A673 (cell line): Measurements from ENCODE around the gene CLTCL1. TPM values are rescaled to one million over a fixed set of nuclear protein-coding genes. Genes with fewer than 3 reads are reported as not detected.
A peak's percentile ranks its signal among the peaks of the same experiment; 100 is the strongest.

ENCODE experiments used
- BruUV-seq: library from RNA; stranded (reverse); fragments of 400-500 nt; replicated peaks from 2 replicates; lab custom pipeline; 2021; lab: Mats Ljungman, UMichigan
- CTCF ChIA-PET: fragments of 300-600 bp; sonication (Branson Sonifier 250); formaldehyde crosslinking; loops from one replicate; lab custom pipeline; 2022; ENCODE audit warnings: antibody characterized with exemption; lab: Charles Lee
- POLR2A ChIA-PET: fragments of 300-600 bp; sonication (Branson Sonifier 250); formaldehyde crosslinking; loops from one replicate; lab custom pipeline; 2022; ENCODE audit warnings: antibody characterized with exemption; ENCODE audit not compliant: low non-redundant PET; lab: Charles Lee
- DNase-seq: peaks from one replicate; pipeline ENCODE4 v3.0.0-alpha.2; 2015; ENCODE audit warnings: low spot score
- H3K27ac ChIP-seq: fragments of 200-600 bp; sonication (generic); 2 replicates; pipeline ENCODE4 v1.5.1; 2016; ENCODE audit warnings: mixed run types, low read depth, mild to moderate bottlenecking, mixed read lengths, antibody characterized with exemption, low read length; ENCODE audit not compliant: poor library complexity, severe bottlenecking
- H3K27me3 ChIP-seq: fragments of 200-600 bp; sonication (generic); replicated peaks from 2 replicates; pipeline ENCODE4 v1.6.1; 2017; ENCODE audit warnings: mixed run types, low read depth, mild to moderate bottlenecking, mixed read lengths, antibody characterized with exemption, low read length; ENCODE audit not compliant: insufficient read depth, poor library complexity
- H3K36me3 ChIP-seq: fragments of 200-600 bp; sonication (generic); 2 replicates; pipeline ENCODE4 v1.6.1; 2016; ENCODE audit warnings: mixed run types, mild to moderate bottlenecking, mixed read lengths, antibody characterized with exemption, low read length; ENCODE audit not compliant: insufficient read depth, poor library complexity, severe bottlenecking
- H3K4me1 ChIP-seq: fragments of 200-600 bp; sonication (generic); 2 replicates; pipeline ENCODE4 v1.6.1; 2017; ENCODE audit warnings: mixed run types, mild to moderate bottlenecking, mixed read lengths, antibody characterized with exemption, low read length; ENCODE audit not compliant: insufficient read depth, poor library complexity, severe bottlenecking
- H3K4me3 ChIP-seq: fragments of 200-600 bp; sonication (generic); 2 replicates; pipeline ENCODE4 v1.5.1; 2016; ENCODE audit warnings: low read depth, mixed run types, mild to moderate bottlenecking, mixed read lengths, low read length; ENCODE audit not compliant: poor library complexity, severe bottlenecking
- H3K9me3 ChIP-seq: fragments of 200-600 bp; sonication (generic); 2 replicates; pipeline ENCODE4 v1.6.1; 2016; ENCODE audit warnings: mixed run types, low read depth, mild to moderate bottlenecking, mixed read lengths, antibody characterized with exemption, low read length; ENCODE audit not compliant: poor library complexity, severe bottlenecking
- EZH2 ChIP-seq: fragments of 200-600 bp; sonication (generic); IDR thresholded peaks from 2 replicates; pipeline ENCODE4 v1.6.1; 2017; ENCODE audit warnings: borderline replicate concordance, low read depth, mild to moderate bottlenecking, mixed read lengths, antibody characterized with exemption, low read length; ENCODE audit not compliant: poor library complexity, severe bottlenecking
- intact Hi-C: fragments of 100-400 bp; cut with micrococcal nuclease; formaldehyde crosslinking; loops from one replicate; pipeline ENCODE4 v1.10.0; 2022; ENCODE audit not compliant: unreplicated experiment
- total RNA-seq: library from RNA; stranded (reverse); gene quantifications from 2 replicates; pipeline ENCODE4 v1.2.3, GENCODE V29; 2021
- TF ChIP-seq, protein P1 (sequence below): fragments of 300-800, 200-600 bp; sonication (generic); conservative IDR thresholded peaks from 2 replicates; pipeline ENCODE4 v1.5.1; 2017; ENCODE audit warnings: low read depth, mild to moderate bottlenecking, antibody characterized with exemption, low read length, moderate library complexity, mixed read lengths

The CLTCL1 gene
- total RNA-seq, 1 experiment from 2014 or later, result 7.5 TPM

DNA sequence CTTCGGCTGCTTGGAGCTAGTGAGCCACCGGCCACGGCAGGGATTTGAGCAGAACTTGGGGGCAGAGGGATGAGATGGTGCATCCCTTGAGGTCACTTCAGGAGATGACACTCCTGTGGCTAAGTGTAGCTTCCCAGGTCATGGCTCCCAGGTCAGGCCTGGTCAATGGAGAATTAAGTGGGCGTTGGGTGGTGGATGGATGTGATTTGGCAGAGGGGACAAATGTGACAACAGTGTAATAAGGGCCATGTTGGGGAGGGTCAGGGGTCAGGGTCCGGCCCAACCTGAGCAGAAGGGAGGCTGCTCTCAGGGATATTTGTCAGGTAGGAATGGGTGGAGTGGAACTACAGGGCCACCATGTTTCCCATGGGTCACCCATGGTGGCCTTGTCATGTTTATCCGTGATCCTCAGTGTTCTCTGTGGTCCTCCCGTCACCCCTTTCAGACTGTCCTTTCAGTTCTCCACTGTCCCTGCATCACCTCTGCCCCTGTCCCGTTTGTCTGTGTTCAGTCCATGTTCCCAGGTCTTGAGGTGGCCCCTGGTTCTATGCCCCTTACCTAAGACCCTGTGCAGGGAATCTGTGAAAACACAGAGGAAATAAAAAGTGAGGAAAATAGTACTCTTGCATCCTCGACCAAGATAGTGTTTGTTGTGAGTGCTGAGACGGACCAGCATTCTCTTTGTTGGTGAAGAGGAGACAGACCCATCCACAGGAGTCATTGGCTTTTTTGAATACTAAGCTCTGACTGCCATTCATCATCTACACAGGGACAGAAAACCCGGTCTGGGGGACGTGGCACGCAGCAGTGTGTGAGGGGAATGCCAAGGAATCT, 119.1 kb downstream of the CLTCL1 start:
- POLR2A ChIA-PET, result no interaction called here
- Histone ChIP-seq H3K9me3 (no peaks in the 10 kb centered on the region), H3K36me3 (peaks cover 19% of the 10 kb centered on the region), H3K27me3 (peaks cover 25% of the 10 kb centered on the region), H3K4me1 (peaks cover 47% of the 10 kb centered on the region), H3K27ac (peak overlapping the region; percentile 96), H3K4me3 (peak overlapping the region; percentile 99)
- CTCF ChIA-PET, result no interaction called here
- intact Hi-C loops, result no loop called here
- no peak for DNase-seq
- BruUV-seq, result no TSS peak
- TF ChIP-seq, protein P1, sequence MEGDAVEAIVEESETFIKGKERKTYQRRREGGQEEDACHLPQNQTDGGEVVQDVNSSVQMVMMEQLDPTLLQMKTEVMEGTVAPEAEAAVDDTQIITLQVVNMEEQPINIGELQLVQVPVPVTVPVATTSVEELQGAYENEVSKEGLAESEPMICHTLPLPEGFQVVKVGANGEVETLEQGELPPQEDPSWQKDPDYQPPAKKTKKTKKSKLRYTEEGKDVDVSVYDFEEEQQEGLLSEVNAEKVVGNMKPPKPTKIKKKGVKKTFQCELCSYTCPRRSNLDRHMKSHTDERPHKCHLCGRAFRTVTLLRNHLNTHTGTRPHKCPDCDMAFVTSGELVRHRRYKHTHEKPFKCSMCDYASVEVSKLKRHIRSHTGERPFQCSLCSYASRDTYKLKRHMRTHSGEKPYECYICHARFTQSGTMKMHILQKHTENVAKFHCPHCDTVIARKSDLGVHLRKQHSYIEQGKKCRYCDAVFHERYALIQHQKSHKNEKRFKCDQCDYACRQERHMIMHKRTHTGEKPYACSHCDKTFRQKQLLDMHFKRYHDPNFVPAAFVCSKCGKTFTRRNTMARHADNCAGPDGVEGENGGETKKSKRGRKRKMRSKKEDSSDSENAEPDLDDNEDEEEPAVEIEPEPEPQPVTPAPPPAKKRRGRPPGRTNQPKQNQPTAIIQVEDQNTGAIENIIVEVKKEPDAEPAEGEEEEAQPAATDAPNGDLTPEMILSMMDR, result no peak
- no peak for TF ChIP-seq EZH2

DNA sequence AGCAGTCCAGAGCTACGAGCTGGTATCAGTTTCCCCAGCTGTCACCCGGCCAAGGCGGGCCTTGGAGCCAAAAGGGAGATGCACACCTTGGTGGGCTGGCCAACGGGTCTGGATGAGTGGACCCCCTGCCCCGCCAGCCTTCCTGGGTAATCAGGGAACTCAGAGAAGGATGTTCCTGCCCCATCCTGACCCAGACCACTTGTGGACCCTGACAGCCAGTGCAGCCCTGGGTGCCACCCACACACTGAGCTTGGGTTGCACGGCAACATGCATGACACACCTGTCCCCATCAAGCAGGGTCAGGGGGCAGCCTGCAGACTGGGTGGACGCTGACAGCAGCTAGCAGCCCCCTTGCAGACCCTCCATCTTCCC, 121.6 kb downstream of the CLTCL1 start:
- peak overlapping the region; percentile 34 for H3K4me3 ChIP-seq
- no peaks in the 10 kb centered on the region for H3K9me3 ChIP-seq
- CTCF ChIA-PET, result interaction anchor here (0.6 kb wide), 1 partner anchor 25 kb away, joined by 3 read pairs; no protein-coding TSS in a partner anchor
- no TSS peak for BruUV-seq
- intact Hi-C loops, result no loop called here
- no peaks in the 10 kb centered on the region for H3K36me3 ChIP-seq
- H3K4me1 ChIP-seq, result peaks cover 23% of the 10 kb centered on the region
- H3K27me3 ChIP-seq, result peaks cover 34% of the 10 kb centered on the region
- no peak for DNase-seq
- POLR2A ChIA-PET, result interaction anchor here (0.6 kb wide), 1 partner anchor 19 kb away, joined by 3 read pairs; no protein-coding TSS in a partner anchor
- no peak overlapping the region for H3K27ac ChIP-seq
- TF ChIP-seq, protein P1, result no peak
- no peak for TF ChIP-seq EZH2

DNA sequence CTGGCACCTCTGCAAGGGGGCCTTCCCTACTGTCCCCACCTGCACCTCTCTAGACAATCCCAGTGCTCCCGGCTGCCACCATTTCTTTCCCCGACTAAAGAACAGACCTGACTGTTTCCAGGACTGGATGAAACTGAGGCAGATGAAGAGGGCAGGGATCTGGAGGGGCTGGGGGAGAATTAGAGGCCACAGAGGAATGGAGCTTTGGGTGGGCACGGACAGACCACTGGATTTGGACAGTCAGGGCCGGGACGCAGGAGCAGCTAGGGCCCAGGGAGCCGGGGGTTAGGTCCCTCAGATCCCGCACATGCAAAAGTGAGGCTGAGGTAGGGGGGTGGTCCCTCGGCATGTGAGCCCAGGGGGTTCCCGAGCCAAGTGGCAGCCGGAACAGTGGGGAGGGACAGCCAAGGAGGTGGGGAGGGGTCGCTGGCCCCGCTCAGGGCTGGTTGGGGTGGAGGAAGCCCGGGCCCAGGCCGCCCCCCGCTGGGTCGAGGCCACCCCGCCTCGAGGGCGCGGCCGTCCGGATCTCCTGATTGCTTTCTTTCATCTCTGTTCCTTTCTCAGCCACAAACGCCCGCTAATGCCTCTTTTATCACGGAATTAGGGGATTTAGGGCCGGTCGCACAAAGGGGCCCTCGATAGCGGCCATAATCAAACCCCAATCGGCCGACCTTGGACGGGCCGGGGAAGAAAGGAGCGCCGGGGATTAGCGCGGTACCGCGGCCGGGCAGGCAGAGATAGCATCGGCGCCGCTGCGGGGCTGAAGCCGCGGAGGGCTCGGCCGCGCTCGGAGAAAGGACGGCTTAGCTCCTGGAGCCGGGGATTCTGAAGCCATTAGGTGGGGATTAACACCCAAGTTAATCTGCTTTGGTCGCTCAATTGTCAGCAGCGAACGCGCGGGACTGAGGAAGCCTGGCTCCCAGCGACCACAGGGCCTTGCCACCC, 122.2 kb downstream of the CLTCL1 start:
- Histone ChIP-seq H3K27ac (no peak overlapping the region), H3K4me1 (peaks cover 17% of the 10 kb centered on the region), H3K36me3 (no peaks in the 10 kb centered on the region), H3K9me3 (no peaks in the 10 kb centered on the region), H3K4me3 (peak overlapping the region; percentile 34), H3K27me3 (peaks cover 34% of the 10 kb centered on the region)
- ChIA-PET POLR2A (interaction anchor here (0.6 kb wide), 2 partner anchors 20 to 454 kb away, joined by 3 to 4 read pairs; no protein-coding TSS in a partner anchor), CTCF (interaction anchor here (0.6 kb wide), 1 partner anchor 24 kb away, joined by 3 read pairs; no protein-coding TSS in a partner anchor)
- TF ChIP-seq EZH2, result peak; percentile 84
- TF ChIP-seq, protein P1, result no peak
- intact Hi-C loops, result no loop called here
- BruUV-seq, result no TSS peak
- DNase-seq, result no peak
